ENCODE measurements around the gene ADAM23.

The ADAM23 gene

GRCh38 chr2:206511283-206511682 is 68.0 kb downstream of the ADAM23 start:
- DNase-seq (ENCODE audit: low spot score), result no peak

DNA sequence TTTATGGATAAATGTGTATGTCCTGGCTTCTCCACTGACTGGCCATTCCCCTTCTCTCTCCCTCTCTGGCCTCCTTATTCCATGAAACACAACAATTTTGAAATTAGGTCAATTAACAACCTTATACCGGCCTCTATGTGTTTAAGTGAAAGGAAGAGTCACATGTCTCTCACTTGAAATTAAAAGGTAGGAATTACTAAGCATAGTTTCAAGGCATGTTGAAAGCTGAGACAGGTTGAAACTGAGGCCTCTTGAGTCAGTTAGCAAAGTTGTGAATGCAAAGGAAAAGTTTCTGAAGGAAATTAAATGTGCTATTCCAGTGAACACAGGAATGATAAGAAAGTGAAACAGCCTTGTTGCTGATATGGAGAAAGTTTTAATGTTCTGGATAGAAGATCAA is 69.7 kb downstream of the ADAM23 start:
- DNase-seq (ENCODE audit: low spot score), result no peak

DNA sequence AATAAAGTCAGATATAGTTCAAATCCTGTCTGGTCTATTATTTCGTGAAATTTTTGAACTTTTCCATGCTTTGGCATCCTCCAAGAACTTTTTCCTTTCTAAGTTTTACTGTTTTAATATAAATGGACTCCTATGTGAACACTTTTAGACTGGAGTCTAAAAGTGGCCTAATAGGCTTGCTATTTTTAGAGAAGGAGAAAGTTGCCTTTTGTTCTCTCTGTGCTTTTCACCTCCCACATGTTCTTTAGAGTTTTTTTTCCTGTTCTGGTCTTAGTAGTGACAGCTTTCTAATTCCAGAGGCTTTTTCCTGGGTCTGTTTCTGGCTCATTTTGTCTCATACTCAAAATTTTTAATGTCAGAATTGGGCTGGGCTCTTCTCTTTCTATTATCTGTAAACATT is 72.2 kb downstream of the ADAM23 start:
- DNase-seq (ENCODE audit: low spot score), result no peak

GRCh38 chr2:206518997-206519396 is 75.7 kb downstream of the ADAM23 start:
- DNase-seq (ENCODE audit: low spot score), result no peak

GRCh38 chr2:206520450-206520849 is 77.1 kb downstream of the ADAM23 start:
- DNase-seq (ENCODE audit: low spot score), result no peak

DNA sequence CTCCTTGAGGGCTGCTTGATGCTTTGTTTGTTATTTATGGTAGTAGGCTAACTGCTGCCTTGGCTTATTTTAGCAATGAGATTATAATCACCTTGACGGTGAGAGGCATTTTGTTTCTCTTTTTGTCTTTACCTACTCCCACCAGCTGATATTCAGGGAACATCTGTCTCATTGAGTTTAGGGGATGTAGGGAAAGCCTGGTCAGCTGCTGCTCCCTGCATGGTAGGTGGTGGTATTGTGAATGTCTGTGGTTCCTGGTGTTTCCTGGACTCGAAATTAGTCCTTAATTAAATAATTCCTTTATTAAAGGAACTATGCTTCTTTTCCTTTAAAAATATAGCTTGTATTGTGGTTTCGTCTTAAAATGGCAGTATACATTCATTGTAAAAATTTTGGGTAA is 77.8 kb downstream of the ADAM23 start:
- no peak for DNase-seq (ENCODE audit: low spot score)

DNA sequence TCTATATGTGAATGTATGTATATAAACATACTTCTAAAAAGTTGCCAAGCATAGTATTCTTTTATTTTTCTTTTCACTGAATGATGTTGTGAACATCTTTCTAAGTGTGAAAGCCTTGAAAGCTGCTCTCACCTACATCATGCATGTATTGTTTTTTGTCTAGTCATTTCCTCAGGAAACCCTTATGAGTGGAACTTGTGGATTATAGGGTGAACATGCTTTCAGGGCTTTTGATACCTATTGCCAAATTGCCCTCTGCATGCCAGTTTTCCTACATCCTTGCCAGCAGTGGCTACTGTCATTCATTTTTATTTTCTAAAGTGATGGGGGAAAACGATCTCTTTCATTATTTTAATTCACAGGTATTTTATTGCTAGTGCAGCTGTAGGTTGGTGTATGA is 78.3 kb downstream of the ADAM23 start:
- DNase-seq (ENCODE audit: low spot score), result no peak

GRCh38 chr2:206526416-206526815 is 83.1 kb downstream of the ADAM23 start:
- no peak for DNase-seq (ENCODE audit: low spot score)

DNA sequence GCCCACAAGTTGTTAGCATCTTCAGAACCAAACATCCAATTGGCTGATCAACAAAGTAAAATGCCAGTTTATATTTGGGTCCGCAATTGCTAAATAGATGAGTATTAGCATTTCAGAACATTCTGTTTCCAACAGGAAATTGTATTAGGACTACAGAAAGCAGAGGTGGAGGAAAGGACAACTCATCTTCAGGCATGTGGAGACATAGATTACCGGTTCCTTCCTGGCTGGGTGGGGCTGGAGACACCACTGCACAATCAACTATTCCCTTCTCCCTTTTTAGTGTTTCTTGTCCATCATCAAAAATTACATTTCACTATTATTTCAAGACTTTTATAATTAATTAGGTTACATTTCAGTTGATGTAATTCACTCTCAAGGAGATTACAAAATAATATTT is 83.8 kb downstream of the ADAM23 start:
- no peak for DNase-seq (ENCODE audit: low spot score)

GRCh38 chr2:206530727-206531126 is 87.4 kb downstream of the ADAM23 start:
- no peak for DNase-seq (ENCODE audit: low spot score)

DNA sequence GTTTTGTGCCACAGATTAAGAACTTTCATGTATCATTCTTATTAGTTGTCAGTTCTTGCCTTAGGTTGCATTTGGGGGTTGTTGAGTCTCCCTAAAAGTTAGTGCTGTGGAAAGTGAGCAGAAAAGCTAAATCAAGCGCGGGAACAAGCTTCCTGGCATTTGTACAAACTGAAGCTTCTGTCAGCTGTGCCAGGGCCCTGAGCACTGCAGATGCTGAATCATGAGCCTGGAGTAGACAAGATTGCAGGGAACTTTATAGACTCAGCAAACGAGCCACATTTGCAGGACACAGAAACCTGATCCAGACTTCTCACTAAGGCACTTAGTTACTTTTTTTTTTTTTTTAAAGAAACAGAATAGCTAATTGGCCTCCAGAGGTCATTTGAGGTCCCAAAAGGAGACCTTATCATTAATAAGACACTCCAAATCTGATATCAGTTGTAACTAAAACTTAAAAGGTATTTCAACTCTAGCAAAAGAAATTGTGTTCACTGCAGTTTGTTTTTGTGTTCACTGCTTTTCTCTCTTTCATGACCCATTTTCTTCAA is 88.7 kb downstream of the ADAM23 start:
- peak; percentile 5 for DNase-seq (ENCODE audit: low spot score)

DNA sequence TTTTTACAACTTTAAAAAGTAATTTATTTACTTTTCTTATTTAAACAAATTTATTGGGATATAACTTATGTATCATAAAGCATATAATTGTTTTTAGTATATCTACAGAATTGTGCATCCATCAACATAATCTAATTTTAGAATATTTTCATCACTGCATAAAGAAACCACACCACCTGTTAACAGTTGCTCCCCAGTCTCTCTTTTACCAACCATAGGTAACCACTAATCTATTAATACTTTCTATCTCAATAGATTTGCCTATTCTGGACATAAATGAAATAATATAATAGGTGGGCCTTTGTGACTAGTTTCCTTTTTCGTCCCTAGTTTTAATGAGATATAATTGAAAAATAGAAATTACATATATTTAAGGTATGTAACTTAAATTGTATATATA is 90.6 kb downstream of the ADAM23 start:
- no peak for DNase-seq (ENCODE audit: low spot score)

- DNase-seq (ENCODE audit: low spot score), result no peak
These were observed 92.1 kb downstream of the ADAM23 start for GRCh38 chr2:206535260-206535986.

GRCh38 chr2:206540757-206541156 is 97.4 kb downstream of the ADAM23 start:
- DNase-seq (ENCODE audit: low spot score), result no peak

DNA sequence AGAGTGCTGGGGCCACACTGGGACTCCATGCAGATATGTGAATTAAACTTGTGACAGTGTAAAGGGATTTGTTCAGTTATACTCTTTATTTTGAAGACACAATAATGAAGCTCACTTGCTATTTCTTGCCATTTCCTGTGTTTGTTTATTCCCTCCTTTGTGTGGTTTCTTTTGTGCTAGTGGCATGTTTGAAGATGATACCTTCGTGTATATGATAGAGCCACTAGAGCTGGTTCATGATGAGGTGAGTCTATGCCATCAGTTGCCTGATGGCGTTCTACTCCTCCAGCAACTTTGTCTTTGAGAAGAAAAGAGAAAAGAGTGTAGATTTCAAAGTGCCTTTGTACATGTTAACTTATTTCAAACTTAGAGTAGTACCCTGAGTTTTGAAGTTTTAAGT is 99.7 kb downstream of the ADAM23 start:
- DNase-seq (ENCODE audit: low spot score), result no peak

- no peak for DNase-seq (ENCODE audit: low spot score)
These were observed 105.1 kb downstream of the ADAM23 start for GRCh38 chr2:206548383-206548782.

GRCh38 chr2:206555721-206556120 is 112.4 kb downstream of the ADAM23 start:
- no peak for DNase-seq (ENCODE audit: low spot score)

DNA sequence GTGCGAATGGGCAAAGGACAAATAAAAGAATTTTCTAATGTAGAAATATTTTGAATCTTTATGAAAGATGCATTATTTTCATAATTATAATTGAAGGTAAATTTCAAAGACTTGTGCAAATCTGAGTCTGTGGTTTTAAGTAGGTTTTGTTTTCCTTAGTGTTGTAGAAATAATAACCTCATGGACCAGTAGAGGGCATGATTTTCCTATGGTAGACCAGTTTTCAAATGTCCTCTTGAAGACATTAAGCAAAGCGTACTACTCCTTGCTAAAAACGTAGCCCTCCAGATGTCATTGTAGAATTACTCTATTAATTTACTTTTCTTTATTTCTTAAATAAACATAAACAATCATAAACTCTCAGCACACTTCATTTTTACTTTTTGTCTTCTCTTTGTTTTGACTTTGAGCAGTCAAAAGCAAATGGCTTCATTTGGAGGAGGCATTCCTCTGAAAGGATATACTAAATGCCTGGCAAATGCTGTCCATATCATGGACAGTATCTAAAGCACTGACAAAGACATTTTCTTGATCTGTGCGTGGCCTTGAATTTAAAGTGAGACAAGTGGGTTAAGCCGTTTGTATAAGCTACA is 113.1 kb downstream of the ADAM23 start:
- DNase-seq (ENCODE audit: low spot score), result peak; percentile 39

DNA sequence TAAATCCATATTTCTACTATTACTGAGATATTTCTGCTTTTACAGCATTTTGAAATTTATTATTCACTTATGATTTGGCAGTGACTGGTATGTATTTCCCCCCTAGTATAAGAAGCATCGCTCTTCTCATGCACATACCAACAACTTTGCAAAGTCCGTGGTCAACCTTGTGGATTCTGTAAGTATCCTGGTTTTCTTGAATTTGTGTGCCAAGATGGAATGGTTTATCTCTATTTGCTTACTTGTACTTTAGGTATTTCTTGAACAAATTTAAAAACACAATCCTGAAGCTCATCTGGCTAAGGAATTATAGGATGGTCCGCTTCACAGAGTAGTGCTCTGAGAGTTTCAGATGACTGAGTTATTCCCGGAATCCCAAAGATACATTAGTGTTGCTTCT is 114.0 kb downstream of the ADAM23 start:
- no peak for DNase-seq (ENCODE audit: low spot score)

GRCh38 chr2:206558492-206558891 is 115.2 kb downstream of the ADAM23 start:
- peak; percentile 26 for DNase-seq (ENCODE audit: low spot score)

DNA sequence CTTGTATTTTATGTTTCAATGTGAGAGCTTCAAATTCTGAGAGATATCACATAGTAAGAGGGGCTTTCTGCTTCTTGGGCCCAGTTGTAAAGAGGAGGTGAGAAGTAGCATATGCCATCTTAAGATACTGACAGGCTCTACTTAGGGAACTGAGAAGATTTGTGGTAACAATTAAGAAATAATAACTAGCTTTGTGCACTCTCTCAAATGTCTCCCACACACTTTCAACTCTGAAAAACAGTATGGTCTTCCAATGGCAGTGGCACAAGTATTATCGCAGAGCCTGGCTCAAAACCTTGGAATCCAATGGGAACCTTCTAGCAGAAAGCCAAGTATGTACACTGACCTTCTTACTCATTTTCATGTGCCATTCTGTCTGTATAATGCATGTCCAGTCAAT is 118.6 kb downstream of the ADAM23 start:
- DNase-seq (ENCODE audit: low spot score), result no peak

DNA sequence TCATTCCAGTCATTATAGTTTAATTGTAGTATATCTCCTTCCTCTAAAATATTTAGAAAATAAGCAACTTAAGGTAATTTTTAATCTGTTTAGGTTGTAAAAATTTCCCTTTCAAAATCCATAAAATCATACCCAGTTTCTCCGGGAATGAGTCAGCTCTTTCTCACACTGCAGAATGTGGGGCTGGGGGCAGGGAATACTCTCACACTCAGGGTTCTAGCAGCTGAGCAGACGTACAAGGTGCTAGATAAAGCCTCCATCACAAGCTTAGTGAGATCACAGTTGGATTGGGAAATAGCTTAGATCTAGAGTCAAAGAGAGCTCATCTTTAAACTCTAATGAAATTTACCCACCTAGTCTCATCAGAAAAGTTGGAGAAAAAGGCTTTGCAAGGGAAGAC is 119.0 kb downstream of the ADAM23 start:
- DNase-seq (ENCODE audit: low spot score), result no peak

GRCh38 chr2:206563374-206563773 is 120.0 kb downstream of the ADAM23 start:
- no peak for DNase-seq (ENCODE audit: low spot score)

DNA sequence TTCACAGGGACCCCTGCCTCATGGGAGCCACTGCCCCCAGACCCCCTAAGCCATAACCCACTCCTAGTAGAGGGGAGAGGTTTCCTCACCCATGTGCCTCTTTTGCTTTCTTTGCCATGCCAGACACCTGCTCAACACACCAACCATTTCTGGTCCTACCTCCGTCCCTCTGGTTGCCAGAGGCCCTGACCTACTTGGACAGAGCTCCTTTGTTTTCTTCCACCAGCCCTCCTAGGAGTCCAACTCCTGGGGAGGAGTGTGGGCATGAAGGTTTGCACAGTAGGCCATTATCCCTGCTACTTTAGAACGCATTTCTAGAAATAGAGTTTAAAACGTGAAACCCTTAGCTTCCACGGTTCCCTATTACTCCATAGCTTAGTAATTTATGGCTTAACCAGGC is 122.3 kb downstream of the ADAM23 start:
- DNase-seq (ENCODE audit: low spot score), result no peak

All from GM03348 (cell line).